Measurements from ENCODE around the gene COLGALT1. TPM values are rescaled to one million over a fixed set of nuclear protein-coding genes. Genes with fewer than 3 reads are reported as not detected.

The COLGALT1 gene
- total and polyA plus RNA-seq, 9 of the 15 experiments (the other 6 are each of a cell fraction or from before 2014, with no cell fraction given) = 4.9 to 119 (median 82.6) TPM

DNA sequence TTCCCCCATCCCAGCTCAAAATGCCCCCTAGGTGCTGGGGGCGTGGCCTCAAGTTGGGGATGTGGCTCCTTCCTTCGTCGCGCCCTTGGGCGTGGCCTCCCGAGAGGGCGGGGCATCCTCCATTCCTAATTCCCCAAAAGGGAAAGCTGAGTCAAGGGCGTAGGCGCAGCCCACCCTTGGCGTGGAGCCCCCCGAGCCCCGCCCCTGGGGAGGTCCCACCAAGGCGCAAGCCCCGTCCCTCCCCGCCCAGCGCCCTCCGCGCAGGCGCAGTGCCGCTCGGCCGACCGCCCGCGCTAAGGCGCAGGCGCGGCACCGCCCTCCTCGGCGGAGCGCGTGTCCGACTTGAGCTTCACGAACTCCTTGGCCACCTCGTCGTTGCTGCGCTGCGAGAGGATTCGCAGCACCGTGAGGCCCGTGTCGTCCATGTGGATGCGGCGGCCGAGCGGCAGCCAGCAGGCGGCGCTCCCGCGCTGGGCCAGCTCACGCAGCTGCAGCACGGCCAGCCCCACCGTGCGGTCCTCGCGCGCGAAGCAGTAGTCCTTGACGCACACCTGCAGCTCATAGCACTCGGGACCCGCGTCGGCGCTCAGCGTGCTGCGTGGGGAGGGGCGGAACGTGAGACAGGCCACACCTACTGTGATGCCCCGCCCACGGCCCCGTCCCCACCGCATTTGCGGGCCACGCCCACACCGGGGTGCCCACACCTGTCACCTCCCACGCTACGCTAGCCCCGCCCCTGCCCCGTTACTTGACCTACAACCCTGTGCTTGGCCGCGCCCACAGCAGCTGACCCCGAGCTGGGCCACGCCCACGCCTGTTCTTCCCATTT lies 50.5 kb downstream of the COLGALT1 start (continued):
- TF ChIP-seq XRCC4 (IDR thresholded peaks at IDR 0.05; ENCODE audit: extremely low read depth, insufficient read depth, insufficient read length) (no peak), HDAC3 (IDR thresholded peaks at IDR 0.05; ENCODE audit: borderline replicate concordance, partially characterized antibody) (no peak), RNF2 (IDR thresholded peaks at IDR 0.05) (peak; percentile 90), KDM2B (CRISPR knock-in tag; IDR thresholded peaks at IDR 0.05) (peak; percentile 85; the same call in 1 of the 2 replicates), ZNF3 (CRISPR knock-in tag; IDR thresholded peaks at IDR 0.05) (no peak), ETV1 (tag; conservative IDR thresholded peaks at IDR 0.05; ENCODE audit: low read depth) (no peak), ZNF165 (CRISPR knock-in tag; IDR thresholded peaks at IDR 0.05; ENCODE audit: borderline replicate concordance) (no peak), GABPB2 (CRISPR knock-in tag; conservative IDR thresholded peaks at IDR 0.05) (no peak), SETDB1 (IDR thresholded peaks at IDR 0.05; ENCODE audit: low read length) (no peak), GTF2E2 (tag; IDR thresholded peaks at IDR 0.05) (0 out of 2 replicates have a peak, but pooled peaks have one; percentile 59), SUPT5H (IDR thresholded peaks at IDR 0.05) (peak; percentile 76), POLR3A (IDR thresholded peaks at IDR 0.05; ENCODE audit: borderline replicate concordance, extremely low read depth, insufficient read depth, insufficient read length) (no peak), SREBF2 (CRISPR knock-in tag; IDR thresholded peaks at IDR 0.05) (no peak), SPI1 (IDR thresholded peaks at IDR 0.05; ENCODE audit: borderline replicate concordance, low read depth, low read length) (no peak), ELF1 (tag; IDR thresholded peaks at IDR 0.05) (no peak), NELFE (IDR thresholded peaks at IDR 0.05; ENCODE audit: insufficient read depth, insufficient read length) (no peak), ZNF133 (CRISPR knock-in tag; IDR thresholded peaks at IDR 0.05) (no peak), CHD1 (IDR thresholded peaks at IDR 0.05; ENCODE audit: low read length) (peak; percentile 99)
- TF ChIP-seq, protein P1, sequence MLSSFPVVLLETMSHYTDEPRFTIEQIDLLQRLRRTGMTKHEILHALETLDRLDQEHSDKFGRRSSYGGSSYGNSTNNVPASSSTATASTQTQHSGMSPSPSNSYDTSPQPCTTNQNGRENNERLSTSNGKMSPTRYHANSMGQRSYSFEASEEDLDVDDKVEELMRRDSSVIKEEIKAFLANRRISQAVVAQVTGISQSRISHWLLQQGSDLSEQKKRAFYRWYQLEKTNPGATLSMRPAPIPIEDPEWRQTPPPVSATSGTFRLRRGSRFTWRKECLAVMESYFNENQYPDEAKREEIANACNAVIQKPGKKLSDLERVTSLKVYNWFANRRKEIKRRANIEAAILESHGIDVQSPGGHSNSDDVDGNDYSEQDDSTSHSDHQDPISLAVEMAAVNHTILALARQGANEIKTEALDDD (IDR thresholded peaks at IDR 0.05) = no peak
- TF ChIP-seq, protein P2, sequence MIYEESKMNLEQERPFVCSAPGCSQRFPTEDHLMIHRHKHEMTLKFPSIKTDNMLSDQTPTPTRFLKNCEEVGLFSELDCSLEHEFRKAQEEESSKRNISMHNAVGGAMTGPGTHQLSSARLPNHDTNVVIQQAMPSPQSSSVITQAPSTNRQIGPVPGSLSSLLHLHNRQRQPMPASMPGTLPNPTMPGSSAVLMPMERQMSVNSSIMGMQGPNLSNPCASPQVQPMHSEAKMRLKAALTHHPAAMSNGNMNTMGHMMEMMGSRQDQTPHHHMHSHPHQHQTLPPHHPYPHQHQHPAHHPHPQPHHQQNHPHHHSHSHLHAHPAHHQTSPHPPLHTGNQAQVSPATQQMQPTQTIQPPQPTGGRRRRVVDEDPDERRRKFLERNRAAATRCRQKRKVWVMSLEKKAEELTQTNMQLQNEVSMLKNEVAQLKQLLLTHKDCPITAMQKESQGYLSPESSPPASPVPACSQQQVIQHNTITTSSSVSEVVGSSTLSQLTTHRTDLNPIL (CRISPR knock-in tag; IDR thresholded peaks at IDR 0.05) = no peak
- TF ChIP-seq, protein P3, sequence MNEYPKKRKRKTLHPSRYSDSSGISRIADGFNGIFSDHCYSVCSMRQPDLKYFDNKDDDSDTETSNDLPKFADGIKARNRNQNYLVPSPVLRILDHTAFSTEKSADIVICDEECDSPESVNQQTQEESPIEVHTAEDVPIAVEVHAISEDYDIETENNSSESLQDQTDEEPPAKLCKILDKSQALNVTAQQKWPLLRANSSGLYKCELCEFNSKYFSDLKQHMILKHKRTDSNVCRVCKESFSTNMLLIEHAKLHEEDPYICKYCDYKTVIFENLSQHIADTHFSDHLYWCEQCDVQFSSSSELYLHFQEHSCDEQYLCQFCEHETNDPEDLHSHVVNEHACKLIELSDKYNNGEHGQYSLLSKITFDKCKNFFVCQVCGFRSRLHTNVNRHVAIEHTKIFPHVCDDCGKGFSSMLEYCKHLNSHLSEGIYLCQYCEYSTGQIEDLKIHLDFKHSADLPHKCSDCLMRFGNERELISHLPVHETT (CRISPR knock-in tag; conservative IDR thresholded peaks at IDR 0.05 in 1 of 2, IDR thresholded peaks at IDR 0.05 in 1 of 2) = peak in 1 of 2 experiments; percentile 76; a peak in 2 of 4 replicates
- TF ChIP-seq, protein P4, sequence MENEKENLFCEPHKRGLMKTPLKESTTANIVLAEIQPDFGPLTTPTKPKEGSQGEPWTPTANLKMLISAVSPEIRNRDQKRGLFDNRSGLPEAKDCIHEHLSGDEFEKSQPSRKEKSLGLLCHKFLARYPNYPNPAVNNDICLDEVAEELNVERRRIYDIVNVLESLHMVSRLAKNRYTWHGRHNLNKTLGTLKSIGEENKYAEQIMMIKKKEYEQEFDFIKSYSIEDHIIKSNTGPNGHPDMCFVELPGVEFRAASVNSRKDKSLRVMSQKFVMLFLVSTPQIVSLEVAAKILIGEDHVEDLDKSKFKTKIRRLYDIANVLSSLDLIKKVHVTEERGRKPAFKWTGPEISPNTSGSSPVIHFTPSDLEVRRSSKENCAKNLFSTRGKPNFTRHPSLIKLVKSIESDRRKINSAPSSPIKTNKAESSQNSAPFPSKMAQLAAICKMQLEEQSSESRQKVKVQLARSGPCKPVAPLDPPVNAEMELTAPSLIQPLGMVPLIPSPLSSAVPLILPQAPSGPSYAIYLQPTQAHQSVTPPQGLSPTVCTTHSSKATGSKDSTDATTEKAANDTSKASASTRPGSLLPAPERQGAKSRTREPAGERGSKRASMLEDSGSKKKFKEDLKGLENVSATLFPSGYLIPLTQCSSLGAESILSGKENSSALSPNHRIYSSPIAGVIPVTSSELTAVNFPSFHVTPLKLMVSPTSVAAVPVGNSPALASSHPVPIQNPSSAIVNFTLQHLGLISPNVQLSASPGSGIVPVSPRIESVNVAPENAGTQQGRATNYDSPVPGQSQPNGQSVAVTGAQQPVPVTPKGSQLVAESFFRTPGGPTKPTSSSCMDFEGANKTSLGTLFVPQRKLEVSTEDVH (IDR thresholded peaks at IDR 0.05; ENCODE audit: low read depth, partially characterized antibody) = no peak

Measured in K562 (cell line).